CD8-positive, alpha-beta memory T cell (primary cell): ENCODE results near the gene ST7. TPM values are rescaled to one million over a fixed set of nuclear protein-coding genes. Genes with fewer than 3 reads are reported as not detected.

Experiments used
- CTCF ChIA-PET: fragments of 350-600 bp; sonication (Branson Sonifier 250); formaldehyde crosslinking; loops from one replicate; lab custom pipeline; 2021; ENCODE audit warnings: antibody characterized with exemption; lab: Charles Lee
- POLR2A ChIA-PET: fragments of 350-600 bp; sonication (Branson Sonifier 250); formaldehyde crosslinking; loops from one replicate; lab custom pipeline; 2021; ENCODE audit warnings: antibody characterized with exemption; lab: Charles Lee
- DNase-seq, 5 donors: peaks; one replicate each; pipeline versions ENCODE4 v3.0.0 to v3.0.0-alpha.2; 2020 to 2022; ENCODE audit warnings: mixed read lengths in 1 of 5
- H3K27ac ChIP-seq: one replicate; pipeline ENCODE4 v1.7.0; 2013; ENCODE audit warnings: low read depth, mild to moderate bottlenecking, low read length, moderate library complexity
- H3K27me3 ChIP-seq: 2 replicates; pipeline ENCODE4 v1.7.0; 2013; ENCODE audit warnings: low read length, mild to moderate bottlenecking; ENCODE audit not compliant: insufficient read depth, poor library complexity, severe bottlenecking
- H3K36me3 ChIP-seq: 2 replicates; pipeline ENCODE4 v1.7.0; 2013; ENCODE audit warnings: mild to moderate bottlenecking, low read length, moderate library complexity; ENCODE audit not compliant: insufficient read depth
- H3K4me1 ChIP-seq: 2 replicates; pipeline ENCODE4 v1.7.0; 2013; ENCODE audit warnings: mild to moderate bottlenecking, low read length, moderate library complexity; ENCODE audit not compliant: insufficient read depth
- H3K4me3 ChIP-seq: 2 replicates; pipeline ENCODE4 v1.7.0; 2013; ENCODE audit warnings: mild to moderate bottlenecking, low read length
- H3K9me3 ChIP-seq: 2 replicates; pipeline ENCODE4 v1.7.0; 2013; ENCODE audit warnings: mild to moderate bottlenecking, low read length
- H3K27ac Mint-ChIP-seq, 8 donors: one replicate each; pipeline ENCODE4 v1.8.0; 2020 to 2021; ENCODE audit warnings: mixed read lengths in 8 of 8, mild to moderate bottlenecking in 6 of 8, inconsistent platforms in 3 of 8, moderate library complexity in 3 of 8
- H3K27me3 Mint-ChIP-seq, 2 donors: one replicate each; pipeline ENCODE4 v1.8.0; 2020 to 2021; ENCODE audit warnings: mixed read lengths in 2 of 2, mild to moderate bottlenecking in 1 of 2, moderate library complexity in 1 of 2
- H3K36me3 Mint-ChIP-seq, 3 donors: one replicate each; pipeline ENCODE4 v1.8.0; 2020 to 2021; ENCODE audit warnings: mixed read lengths in 3 of 3, inconsistent platforms in 1 of 3, mild to moderate bottlenecking in 1 of 3
- H3K4me1 Mint-ChIP-seq, 3 donors: one replicate each; pipeline ENCODE4 v1.8.0; 2020 to 2021; ENCODE audit warnings: mixed read lengths in 3 of 3, inconsistent platforms in 1 of 3, mild to moderate bottlenecking in 1 of 3
- H3K4me3 Mint-ChIP-seq, 7 donors: one replicate each; pipeline ENCODE4 v1.8.0; 2020 to 2021; ENCODE audit warnings: mixed read lengths in 7 of 7, mild to moderate bottlenecking in 6 of 7, moderate library complexity in 4 of 7, inconsistent platforms in 2 of 7
- H3K9me3 Mint-ChIP-seq, 5 donors: one replicate each; pipeline ENCODE4 v1.8.0; 2020 to 2022; ENCODE audit warnings: mixed read lengths in 5 of 5, mild to moderate bottlenecking in 3 of 5, moderate library complexity in 2 of 5, inconsistent platforms in 1 of 5
- polyA plus RNA-seq: library from polyadenylated mRNA; unstranded; fragments of 300-500 nt; fragmentation: Illumina TruSeq; gene quantifications from one replicate; pipeline ENCODE4 v1.2.3, GENCODE V29; 2021
- total RNA-seq, 2 experiments: library from RNA; stranded (reverse); gene quantifications; one replicate each; pipeline ENCODE4 v1.2.3, GENCODE V29; 2021

Gene ST7
- total and polyA plus RNA-seq, 3 experiments from 2014 or later: 7.9 to 14.2 (median 12.7) TPM

GRCh38 chr7:117277576-117277975 lies 324.3 kb downstream of the ST7 start:
- Histone ChIP-seq H3K27me3 (peaks cover 3% of the 10 kb centered on the region), H3K36me3 (no peaks in the 10 kb centered on the region), H3K27ac (no peak overlapping the region), H3K4me1 (no peaks in the 10 kb centered on the region), H3K9me3 (no peaks in the 10 kb centered on the region), H3K4me3 (no peak overlapping the region)
- DNase-seq: no peak
- Mint-ChIP-seq H3K4me1 (no peaks in the 10 kb centered on the region), H3K4me3 (no peak overlapping the region), H3K27me3 (peaks cover 0 to 18% of the 10 kb centered on the region in 2 donors), H3K9me3 (peaks cover 0 to 3% (median 0%) of the 10 kb centered on the region in 5 donors), H3K27ac (no peak overlapping the region), H3K36me3 (no peaks in the 10 kb centered on the region)
- POLR2A ChIA-PET: no interaction called here
- CTCF ChIA-PET: no interaction called here

GRCh38 chr7:117278040-117278439 lies 324.7 kb downstream of the ST7 start:
- H3K27ac Mint-ChIP-seq: no peak overlapping the region
- Histone ChIP-seq H3K36me3 (no peaks in the 10 kb centered on the region), H3K9me3 (no peaks in the 10 kb centered on the region), H3K4me1 (no peaks in the 10 kb centered on the region), H3K27ac (no peak overlapping the region), H3K27me3 (peaks cover 3% of the 10 kb centered on the region), H3K4me3 (no peak overlapping the region)
- ChIA-PET CTCF (no interaction called here), POLR2A (no interaction called here)
- H3K9me3 Mint-ChIP-seq: peaks cover 0 to 3% (median 0%) of the 10 kb centered on the region in 5 donors
- peaks cover 0 to 18% of the 10 kb centered on the region in 2 donors for H3K27me3 Mint-ChIP-seq
- DNase-seq: no peak
- no peaks in the 10 kb centered on the region for H3K4me1 Mint-ChIP-seq
- H3K36me3 Mint-ChIP-seq: no peaks in the 10 kb centered on the region
- H3K4me3 Mint-ChIP-seq: no peak overlapping the region

GRCh38 chr7:117279203-117279602 lies 325.9 kb downstream of the ST7 start:
- Histone ChIP-seq H3K9me3 (no peaks in the 10 kb centered on the region), H3K4me3 (no peak overlapping the region), H3K27ac (no peak overlapping the region), H3K36me3 (no peaks in the 10 kb centered on the region), H3K4me1 (no peaks in the 10 kb centered on the region), H3K27me3 (peaks cover 3% of the 10 kb centered on the region)
- DNase-seq: no peak
- Mint-ChIP-seq H3K4me3 (no peak overlapping the region), H3K9me3 (peaks cover 0 to 3% (median 0%) of the 10 kb centered on the region in 5 donors), H3K27me3 (peaks cover 0 to 12% of the 10 kb centered on the region in 2 donors), H3K36me3 (no peaks in the 10 kb centered on the region), H3K4me1 (no peaks in the 10 kb centered on the region), H3K27ac (no peak overlapping the region)
- ChIA-PET CTCF (no interaction called here), POLR2A (no interaction called here)

Other genes starting within 250 kb of the ST7 start
- gene CAPZA2, start 90.9 kb upstream of the ST7 start, total RNA-seq: 100 to 1,000 TPM; 170 to 206 TPM
- 170 TPM for gene CAPZA2, start 90.9 kb upstream of the ST7 start, polyA plus RNA-seq